ENCODE measurements around the gene WDR7.

The WDR7 gene

DNA sequence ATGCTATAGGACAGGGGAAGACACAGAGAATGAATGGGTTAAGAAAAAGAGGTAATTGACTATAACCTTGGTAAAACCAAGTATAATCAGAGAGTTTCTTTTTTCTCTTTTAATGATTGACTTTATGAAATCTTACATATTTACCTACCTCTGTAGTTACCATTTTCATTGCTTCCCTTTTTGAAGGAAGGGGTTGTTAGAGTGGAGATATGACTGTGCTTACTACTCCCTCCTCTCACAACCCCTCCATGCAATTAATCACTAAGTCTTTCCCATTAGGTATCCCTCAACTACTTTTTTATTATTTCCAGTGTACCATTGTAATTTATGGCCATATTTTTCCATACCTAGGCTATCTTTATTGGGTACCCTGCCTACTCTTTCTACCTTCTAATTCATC, 71.4 kb downstream of the WDR7 start:
- no peak for DNase-seq (ENCODE audit: low read depth in 2 of 2)

DNA sequence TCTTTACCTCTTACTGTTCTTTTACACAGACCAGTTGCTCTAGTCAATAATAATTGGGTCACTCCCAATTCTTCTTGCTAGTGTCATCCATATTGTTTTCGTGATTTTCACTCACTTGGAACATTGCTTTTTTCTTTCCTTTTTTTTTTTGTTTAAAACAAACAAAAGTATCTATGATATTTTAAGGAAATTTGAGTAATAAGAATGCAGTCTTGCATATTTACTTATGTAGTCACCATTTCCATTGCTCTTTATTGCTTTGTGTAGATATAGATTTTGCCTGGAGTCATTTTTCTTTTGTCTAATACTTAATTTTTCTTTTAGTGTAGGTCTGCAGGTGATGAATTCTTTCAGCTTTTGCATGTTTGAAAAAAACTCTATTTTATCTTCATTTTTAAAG, 71.9 kb downstream of the WDR7 start:
- no peak for DNase-seq (ENCODE audit: low read depth in 2 of 2)

DNA sequence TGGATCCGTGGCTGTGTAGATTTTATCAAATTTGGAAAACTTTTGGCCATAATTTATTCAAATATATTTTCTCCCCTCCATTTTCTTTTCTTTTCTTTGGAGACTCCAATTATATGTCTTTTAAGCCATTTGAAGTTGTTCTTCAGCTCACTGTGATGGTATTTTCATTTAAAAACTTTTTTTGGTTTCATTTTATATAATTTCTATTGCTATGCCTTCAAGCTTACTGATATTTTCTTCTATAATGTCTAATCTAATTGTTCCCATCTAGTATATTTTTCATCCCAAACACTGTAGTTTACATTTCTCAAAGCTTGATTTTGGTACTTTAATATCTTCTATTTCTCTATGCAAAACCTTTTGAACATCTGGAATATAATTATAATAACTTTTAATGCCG, 72.5 kb downstream of the WDR7 start:
- DNase-seq (ENCODE audit: low read depth in 2 of 2): no peak

DNA sequence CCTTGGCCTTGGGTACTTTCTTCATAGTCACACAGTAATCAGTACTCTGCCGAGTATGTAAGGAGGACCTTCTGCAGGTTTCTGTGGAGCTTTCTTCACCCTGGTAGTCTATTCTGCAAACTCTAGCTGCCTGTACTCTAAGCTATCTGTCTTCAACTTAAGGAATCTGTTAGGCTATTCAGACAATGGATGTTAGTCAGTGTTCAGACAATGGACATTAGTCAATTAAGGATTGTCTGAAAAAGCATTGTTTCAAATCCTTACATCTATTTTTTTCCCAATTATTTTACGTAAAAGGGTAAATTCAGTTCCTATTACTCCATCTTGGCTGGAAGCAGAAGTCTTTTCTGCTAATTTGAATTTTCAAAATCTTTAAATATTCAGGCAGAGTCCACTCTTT, 75.7 kb downstream of the WDR7 start:
- no peak for DNase-seq (ENCODE audit: low read depth in 2 of 2)

DNA sequence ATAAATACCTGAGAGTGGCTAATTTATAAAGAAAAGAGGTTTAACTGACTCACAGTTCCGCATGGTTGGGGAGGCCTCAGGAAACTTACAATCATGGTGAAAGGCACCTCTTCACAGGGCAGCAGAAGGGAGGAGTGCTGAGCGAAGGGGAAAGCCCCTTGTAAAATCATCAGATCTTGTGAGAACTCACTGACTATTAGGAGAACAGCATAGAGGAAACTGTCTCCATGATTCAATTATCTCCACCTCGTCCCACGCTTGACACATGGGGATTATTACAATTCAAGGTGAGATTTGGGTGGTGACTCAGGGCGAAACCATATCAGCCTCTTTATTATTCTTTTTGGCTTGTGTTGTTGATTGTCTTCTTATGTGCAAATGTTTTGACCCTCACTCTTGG, 76.2 kb downstream of the WDR7 start:
- DNase-seq (ENCODE audit: low read depth in 2 of 2): no peak

DNA sequence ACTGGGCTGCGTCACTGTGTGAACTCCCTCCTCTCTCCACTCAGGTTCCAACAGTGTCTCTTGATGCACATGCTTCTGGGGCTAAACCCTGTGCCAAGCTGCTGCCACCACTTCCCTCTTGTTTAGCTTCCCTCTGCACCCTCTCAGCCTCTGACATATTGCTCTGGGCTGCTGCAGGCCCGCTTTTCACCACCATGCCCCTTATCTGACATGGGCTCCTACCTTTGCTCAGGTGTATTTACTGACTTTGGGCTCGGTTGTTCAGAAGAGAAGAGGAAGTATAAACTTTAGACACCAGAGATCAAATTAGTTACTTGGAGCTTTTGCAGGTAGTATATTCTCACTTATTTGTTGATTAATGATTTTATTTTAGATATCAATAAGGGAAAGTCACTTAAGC, 77.6 kb downstream of the WDR7 start:
- no peak for DNase-seq (ENCODE audit: low read depth in 2 of 2)

DNA sequence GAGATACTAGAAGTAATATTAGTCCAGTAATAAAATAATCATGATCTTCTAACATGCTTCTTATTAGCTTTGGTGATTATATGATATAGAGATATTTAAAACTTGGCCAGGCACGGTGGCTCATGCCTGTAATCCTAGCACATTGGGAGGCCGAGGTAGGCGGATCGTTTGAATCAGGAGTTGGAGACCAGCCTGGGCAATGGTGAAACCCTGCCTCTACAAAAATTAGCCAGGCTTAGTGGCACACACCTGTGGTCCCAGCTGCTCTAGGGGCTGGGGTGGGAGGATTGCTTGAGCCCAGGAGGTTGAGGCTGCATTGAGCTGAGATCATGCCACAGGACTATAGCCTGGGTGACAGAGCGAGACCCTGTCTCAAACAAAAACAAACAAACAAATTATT, 87.0 kb downstream of the WDR7 start:
- DNase-seq (ENCODE audit: low read depth in 2 of 2): no peak

DNA sequence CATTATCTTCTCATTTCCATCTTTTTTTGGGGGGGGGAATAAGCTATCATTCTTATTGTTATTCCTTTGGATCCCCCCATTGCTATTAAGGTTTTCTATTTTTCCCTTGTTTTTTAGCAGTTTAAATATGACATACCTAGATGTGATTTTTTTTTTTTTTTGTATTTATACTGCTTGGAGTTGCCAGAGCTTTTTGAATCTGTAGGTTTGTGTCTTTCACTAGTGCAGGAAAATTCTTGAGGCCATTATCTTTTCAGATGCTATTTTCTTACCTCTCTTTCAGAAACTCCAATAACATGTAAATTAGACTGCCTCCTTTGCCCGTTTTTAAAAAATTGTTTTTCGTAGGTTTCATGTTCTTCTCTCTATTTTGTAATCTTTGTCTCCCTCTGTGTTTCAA, 88.6 kb downstream of the WDR7 start:
- no peak for DNase-seq (ENCODE audit: low read depth in 2 of 2)

DNA sequence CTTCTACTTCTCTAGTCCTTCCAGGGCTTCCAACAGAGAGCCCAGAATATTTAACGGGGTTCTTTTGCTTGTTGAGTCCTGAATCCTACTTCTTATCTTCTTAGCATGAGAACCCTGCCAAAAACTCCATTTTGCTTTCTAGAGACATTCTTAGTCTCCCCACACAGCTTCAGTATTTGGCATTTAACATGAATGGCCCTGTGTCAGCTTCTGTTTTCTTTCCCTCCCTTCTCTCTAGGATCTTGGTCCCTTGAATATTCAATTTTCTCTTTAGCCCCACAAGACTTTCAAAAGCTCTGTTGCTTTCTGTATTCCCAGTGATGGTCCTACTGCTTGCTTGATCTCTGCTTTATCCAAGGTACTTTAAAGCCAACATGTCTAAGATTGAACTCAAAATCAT, 89.5 kb downstream of the WDR7 start:
- no peak for DNase-seq (ENCODE audit: low read depth in 2 of 2)

DNA sequence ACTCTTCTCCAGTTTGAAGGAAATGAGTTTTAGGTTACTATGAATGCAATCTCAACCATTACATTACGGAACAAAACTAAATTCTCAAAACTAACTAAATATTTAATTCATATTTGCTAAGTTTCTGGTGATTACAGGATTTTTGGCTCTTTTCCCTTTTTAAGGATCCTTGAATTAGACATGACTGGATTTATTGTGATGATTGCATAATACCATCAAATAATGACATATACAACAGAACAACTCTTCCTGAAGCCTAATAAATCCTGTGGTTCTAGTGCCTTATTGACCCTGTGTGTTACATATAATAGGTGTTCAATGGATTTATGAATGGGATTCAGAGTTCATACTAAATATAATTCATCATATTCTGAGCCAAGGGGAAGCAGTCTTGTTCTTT, 90.5 kb downstream of the WDR7 start:
- no peak for DNase-seq (ENCODE audit: low read depth in 2 of 2)

DNA sequence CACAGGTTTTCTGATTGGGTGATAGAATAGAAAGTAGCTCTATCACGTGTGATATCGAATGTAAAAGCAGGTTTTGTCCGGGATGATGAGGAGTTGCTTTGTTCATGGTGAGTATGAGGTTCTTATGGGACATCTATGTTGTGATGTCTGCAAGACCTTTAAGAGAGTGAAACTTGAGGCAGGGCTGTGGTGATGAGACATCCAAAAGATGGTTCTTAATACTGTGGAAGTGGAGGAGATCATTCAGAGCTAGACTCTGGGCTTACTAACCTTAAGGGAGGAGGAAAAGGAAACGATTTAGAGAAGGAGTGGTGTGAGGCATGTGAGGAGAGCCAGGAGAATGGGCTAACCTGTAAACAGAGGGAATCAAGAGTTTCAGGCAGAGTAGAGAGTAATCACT, 92.0 kb downstream of the WDR7 start:
- DNase-seq (ENCODE audit: low read depth in 2 of 2): no peak

DNA sequence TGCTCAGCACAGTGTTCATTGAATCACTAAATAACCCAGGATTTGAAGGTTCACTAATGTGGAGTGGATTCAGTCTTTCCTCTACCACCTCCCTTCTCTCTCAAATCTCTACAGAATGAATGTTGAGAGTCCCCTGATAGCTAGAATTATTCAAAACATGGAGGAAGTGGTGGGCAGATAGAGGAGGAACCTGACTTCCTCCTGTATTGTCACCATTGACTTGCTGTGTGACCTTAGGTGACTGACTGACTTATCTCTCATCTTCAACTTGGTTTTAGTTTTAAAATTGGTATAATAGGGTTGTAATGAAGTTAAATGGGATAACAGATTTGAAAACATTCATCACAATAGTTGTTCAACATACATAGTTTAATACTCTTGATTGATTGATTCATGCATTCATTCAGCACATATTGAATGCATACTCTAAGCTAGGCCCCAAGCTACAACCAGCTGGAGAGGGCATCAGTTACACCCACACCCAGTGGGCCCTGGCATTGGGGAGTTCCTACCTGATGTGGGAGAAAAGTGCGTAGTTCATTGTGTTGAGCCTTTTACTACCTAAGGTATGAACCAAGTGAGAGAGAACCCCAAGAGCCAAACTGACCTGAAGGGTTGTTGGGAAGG, 96.0 kb downstream of the WDR7 start:
- no peak for DNase-seq (ENCODE audit: low read depth in 2 of 2)

DNA sequence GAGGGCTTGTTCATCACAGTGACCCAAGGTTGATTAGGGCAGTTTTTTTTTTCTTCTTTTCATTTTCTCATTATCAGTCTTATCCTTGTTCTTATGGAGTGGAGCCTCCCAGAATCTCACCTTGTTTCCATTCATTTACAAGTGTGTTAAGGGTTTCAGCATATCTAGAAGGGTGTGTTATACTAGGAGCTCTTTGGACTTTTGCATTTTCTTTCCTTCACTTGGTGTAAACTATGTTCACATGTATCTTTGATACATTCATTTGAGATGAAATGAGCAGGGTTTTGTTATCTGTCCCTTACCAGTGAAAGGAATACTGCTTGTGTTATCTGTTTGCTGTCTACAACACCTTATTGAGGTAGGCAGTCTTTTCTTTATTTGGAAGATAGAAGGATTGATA, 96.7 kb downstream of the WDR7 start:
- DNase-seq (ENCODE audit: low read depth in 2 of 2): no peak

DNA sequence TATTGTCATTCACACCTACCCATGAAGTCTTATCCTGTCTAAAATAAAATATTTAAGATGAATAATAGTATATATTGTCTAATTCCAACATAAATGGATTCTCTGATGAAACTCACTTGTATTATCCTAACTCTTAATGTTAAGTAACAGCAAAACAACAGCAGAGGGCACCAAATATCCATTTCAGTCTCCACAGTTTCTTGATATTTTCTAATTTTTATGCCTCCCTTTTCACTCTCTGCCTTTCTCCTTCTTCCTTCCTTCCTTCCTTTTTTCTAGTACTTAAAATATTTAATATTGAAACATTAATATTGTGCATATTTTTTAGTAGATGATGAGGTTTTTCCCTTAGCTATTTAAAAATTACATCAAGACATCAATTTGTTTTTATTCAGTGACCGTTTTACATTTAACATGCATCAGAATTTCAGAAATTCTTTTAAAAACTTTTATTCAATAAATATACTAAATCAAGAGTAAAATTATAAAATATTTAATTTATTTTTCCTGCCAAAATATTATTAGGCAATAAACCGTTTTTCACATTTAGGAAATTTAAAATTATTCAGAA, 97.6 kb downstream of the WDR7 start:
- DNase-seq (ENCODE audit: low read depth in 2 of 2): no peak

DNA sequence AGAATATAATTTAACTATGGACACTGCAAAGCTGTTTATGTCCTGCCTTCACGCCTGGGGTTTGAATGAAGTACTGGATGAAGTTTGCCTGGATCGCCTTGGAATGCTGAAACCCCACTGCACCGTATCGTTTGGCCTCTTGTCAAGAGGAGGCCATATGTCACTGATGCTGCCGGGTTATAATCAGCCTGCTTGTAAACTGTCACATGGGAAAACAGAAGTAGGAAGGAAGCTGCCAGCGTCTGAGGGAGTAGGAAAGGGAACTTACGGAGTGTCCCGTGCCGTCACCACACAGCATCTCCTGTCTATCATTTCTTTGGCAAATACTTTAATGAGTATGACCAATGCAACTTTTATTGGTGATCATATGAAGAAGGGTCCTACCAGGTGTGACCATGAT, 105.8 kb downstream of the WDR7 start:
- no peak for DNase-seq (ENCODE audit: low read depth in 2 of 2)

DNA sequence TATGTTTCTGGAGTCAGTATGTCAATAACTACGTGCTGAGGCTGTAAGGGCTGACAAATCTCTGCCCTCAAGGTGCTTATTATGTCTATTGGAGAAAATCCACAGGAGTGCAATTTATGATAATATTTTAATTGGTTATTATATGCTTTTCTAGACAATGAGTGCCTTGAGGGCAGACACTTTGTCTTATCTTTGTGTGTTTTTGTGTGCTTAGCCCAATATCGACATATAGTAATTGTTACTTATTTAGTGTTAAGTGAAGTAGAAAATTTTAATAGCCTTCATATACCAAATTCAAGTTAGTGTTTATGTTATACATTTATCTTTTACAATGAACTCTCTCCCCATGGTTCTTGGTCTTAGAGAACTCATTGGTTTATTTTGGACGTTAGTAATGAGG, 118.9 kb downstream of the WDR7 start:
- DNase-seq (ENCODE audit: low read depth in 2 of 2): no peak

DNA sequence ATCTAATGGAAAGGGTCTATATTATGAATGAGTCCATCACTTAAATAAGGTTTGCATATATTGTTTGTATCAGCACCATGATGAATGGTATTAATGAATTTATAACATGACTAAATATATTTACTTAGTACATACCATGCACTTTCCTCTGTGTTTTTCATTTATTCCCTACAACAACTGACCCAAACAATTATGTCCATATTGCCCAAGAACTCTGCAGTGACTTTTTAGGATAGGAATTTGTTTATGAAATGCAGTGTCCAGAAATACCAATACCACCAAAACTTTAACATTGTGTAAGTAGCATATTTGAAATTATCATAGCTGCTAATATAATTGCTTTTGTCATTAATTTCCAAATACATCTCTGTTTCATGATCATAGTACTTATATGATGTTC, 119.7 kb downstream of the WDR7 start:
- DNase-seq (ENCODE audit: low read depth in 2 of 2): no peak

DNA sequence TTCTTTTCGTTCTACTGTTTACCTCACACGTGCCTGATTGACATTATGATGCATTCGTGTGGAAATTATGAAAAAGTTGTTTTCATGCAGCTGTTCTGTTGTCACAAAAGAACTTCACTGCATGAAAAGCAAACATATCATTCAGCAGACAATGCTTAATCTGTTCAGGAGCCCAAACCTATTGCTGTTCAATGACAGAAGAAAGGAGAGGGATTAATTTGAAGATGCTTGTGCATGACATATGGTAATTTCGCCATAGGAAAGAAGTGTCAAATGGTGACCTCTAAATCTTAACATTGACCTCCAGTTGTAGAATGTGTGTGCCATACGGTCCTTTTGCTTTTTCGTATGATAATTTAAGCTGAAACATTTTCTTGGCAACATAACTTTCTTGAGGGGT, 124.5 kb downstream of the WDR7 start:
- no peak for DNase-seq (ENCODE audit: low read depth in 2 of 2)

DNA sequence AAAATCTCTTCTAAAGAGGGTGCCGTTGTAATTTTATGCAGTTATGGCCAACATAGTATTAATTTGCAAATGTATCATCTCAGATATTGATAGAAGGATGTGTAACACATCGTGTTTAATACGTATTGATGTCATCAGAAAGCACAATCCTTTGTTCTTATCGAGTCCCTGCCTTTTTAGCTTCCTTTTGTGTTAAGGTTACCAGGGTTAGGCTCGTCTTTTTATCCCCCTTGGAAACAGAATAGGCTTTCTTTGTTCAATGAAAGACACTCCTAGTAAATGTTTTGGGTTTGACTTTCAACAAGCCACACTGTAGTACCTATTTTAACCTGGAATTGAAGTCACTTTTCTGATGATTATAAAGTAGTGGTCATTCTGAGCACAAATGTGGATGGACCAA, 136.2 kb downstream of the WDR7 start:
- DNase-seq (ENCODE audit: low read depth in 2 of 2): no peak

DNA sequence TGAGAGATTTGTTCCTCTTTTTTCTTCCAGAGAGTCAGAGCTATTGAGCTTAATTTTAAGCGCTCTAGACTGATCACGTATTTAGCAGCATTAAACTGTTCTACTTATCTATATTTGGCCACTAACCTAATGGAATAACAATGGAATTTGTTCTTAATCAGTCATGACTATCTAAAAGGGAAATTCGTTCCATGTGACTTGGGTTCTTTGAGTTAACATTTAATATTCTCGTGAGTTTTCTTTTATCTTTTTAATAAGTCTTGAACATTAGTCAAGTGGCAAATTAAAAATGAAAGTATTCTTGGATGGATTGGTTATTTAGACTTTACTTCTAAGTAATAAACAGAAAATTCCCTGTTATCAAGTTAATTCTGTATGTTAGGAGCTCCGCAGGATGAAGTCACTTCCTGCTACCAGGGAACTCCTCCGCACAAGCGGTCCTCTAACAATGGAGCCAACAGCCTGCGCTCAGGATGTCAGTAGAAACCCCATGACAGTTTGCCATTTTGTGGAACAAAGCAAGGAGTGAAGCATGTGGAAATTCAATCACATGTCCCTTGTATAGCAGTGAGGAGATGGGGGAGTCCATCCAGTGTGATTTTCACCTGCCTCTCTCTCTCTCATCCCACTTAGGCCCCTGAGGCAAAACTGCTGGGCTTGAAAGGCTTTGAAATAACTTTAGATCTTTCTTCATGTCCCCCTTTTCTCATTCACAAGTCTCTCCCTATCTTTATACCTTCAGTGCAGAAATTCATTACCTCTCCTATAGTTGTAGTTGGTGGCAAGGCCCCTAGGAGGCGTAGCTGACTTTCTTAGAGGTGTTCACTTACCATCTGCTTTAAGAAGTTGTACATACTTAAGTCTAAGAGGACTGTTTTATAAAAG, 138.1 kb downstream of the WDR7 start:
- DNase-seq (ENCODE audit: low read depth in 2 of 2): no peak

DNA sequence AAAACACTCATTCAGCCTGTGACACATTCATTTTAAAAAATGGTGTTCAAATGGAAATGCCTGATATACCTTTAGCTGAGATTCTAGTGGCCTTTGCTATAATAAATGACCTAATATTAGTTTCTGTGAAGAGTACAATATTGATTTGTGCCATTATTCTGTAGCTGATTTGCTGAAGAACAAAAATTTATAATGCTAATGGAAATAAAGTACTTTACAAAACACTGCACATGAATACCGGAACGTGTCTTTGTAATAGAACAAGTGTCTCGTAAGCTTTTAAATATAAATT, 138.7 kb downstream of the WDR7 start:
- no peak for DNase-seq (ENCODE audit: low read depth in 2 of 2)

DNA sequence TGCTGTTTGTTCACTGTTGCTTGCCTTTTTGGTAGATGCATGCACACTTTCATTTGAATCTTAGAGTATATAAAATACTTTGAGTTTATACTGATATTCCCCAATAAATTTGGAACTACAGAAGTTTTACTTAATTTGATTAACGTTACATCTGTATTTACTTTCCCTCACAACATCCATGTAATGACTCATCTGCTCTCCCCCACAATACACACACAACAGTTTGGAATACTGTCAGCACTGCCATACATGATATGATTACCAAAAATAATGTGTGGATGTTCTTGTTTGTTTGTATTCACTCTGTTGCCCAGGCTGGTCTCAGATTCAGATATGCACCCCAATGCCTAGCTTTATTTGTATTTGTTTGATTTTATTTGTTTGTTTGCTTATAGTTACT, 144.2 kb downstream of the WDR7 start:
- no peak for DNase-seq (ENCODE audit: low read depth in 2 of 2)

DNA sequence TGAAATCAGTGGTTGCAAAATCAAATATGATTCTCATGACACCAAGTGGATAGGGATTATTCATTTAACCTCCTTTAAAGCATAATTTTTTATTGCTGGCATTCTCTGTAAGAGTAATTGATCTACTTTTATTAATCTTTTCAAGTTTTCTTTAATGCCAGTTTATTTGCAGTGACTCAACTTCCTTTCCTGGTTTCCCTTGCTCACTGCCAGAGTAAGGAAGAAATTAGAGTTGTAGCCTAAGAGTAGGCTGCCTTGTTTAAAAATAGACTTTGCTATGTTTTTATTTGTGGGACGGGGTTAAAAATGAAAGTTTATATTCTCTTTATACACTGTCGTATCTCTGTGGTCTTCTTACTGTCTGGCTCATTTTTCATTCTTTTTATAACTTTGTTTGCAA, 148.6 kb downstream of the WDR7 start:
- DNase-seq (ENCODE audit: low read depth in 2 of 2): no peak

DNA sequence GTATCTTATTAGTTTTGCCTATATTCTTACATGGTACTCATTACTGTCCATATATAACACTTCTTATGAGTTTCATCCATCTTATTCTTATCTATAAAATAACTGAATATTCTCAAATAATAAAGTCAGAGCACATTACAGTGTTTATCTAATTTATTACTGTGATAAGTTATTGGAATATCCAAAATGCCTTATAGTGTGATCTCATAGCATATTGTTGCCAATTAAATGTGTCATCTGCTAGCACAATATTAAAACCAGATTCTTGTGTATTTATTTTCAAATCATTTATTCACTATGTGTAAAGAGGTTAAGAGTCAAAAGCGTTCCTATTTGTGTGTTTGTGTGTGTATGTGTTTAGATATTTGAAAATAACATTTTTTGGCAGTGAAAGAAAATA, 151.9 kb downstream of the WDR7 start:
- DNase-seq (ENCODE audit: low read depth in 2 of 2): no peak

Measured in stimulated activated CD4-positive, alpha-beta T cell treated with anti-CD3 and anti-CD28 coated beads, Interleukin-1b, Interleukin-23, amount 100 ng/mL, for 4 hours (primary cell).